NCI-H146 treated with DMSO at 0.1 percent for 48 hours (cell line): Measurements from ENCODE around the gene SEMA5B.

ENCODE experiments used
- DNase-seq: peaks from one replicate; lab custom pipeline; 2025; ENCODE audit not compliant: unreplicated experiment; lab: John Stamatoyannopoulos, UW

The SEMA5B gene

DNA sequence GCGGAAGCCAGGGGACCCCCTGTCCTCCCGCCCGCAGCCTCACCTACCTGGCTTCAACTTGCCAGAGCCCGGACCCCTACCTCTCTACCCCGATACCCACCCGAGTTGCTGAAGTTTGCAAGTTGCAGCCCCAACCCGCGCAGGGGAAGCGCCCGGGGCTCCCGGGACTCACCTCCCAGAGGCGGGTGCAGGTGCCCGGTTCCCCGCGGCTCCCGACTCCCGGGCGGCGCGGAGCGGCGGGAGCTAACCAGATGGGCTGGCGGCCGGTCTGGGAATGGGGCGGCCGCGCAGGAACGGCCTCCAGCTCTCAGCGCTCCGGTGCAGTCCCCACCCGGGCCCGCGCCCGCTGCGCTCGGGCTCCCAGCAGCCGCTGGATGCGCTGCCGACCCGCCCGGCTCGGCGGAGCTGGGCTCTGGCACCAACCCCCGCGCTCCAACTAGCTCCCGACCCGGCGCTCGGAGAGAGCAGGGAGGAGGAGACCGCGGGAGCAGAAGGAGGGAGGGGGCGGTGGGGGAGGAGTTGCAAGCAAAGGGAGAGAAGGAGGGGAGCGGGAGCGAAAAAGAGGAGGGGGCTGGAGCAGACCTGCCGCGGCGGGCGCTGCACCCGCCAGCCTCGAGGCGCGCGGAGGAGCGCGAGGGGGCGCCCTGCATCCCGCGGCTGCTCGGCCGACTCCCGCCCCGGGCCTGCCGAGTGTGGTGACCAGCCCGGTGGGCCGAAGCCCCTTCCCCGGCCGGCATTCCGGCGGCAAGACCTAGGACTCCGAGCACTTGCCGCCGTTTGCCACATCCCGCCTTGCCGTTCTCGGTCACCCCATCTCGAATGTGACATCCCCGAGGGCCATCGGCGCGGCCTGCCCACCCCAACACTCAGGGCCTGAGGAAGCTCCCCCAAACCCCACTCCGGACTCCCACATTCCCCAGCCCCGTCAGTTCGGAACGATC lies at the start of gene SEMA5B:
Gene SEMA5B, minus strand, starts transcription at position 472 of the 941 bp plus-strand sequence. CDS start 66,500 bp downstream, outside the sequence.
- DNase-seq = peak; percentile 60

DNA sequence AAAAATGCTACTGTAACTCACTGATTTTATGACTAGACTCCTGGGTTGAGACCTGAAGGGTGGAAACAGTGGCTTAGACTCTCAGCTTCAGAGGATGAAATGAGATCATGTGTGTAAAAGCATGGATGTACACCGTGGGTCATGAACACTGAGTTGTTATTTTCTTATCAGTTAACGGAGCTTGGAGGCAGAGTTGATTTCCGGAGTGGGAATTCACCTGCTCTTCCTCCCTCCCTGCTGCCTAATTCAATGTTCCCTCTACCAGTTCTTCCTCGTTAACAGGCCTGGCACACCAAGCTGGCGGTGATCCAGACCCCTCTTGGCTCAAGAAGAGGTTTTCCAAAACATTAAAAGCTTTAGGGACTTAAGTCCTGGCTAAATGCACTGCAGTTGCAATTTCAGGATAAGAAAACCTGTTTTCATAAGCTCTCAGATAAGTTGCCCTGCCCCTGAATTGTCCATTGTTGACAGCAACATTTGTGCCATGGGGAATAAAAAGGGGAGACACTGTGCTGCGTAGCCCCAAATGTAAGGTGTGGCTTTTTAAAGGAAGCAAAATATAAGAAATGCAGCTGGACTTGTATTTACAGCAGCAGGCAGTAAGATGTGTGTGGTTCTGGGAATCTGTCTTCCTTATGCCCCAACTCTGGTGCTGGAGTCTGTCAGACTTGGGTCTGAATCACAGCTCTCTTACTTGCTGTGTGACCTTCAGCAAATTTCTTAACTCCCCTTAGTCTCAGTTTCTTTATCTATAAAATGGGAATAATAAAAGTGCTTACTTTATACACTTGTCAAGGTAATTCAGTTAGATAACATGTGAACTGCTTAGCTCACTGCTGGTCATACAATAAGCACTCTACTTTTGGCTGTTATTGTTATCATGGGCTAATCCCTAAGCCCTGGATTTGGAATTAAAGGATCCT lies 49.2 kb upstream of the SEMA5B start:
- no peak for DNase-seq

GRCh38 chr3:123076112-123076495 lies 48.5 kb upstream of the SEMA5B start:
- DNase-seq = no peak

DNA sequence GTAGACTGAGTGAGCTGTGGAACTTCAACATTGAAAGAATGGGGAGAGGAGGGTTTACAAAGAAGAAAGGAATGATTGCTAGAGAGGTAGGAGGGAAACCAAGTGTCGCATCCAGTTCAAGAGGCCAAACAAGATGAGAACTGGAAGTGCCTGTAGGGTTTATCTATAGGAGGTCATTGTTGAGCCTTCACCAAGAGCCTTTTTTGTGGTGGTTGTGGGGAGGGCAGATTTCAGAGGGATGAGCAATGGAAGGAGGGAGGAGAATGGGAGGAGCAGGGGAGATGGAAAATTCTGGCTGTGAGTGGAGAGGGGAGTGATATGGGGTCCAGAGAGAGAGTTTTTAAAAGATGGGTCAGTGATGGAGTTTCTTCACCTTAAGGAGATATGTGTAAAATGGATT lies 47.8 kb upstream of the SEMA5B start:
- no peak for DNase-seq

DNA sequence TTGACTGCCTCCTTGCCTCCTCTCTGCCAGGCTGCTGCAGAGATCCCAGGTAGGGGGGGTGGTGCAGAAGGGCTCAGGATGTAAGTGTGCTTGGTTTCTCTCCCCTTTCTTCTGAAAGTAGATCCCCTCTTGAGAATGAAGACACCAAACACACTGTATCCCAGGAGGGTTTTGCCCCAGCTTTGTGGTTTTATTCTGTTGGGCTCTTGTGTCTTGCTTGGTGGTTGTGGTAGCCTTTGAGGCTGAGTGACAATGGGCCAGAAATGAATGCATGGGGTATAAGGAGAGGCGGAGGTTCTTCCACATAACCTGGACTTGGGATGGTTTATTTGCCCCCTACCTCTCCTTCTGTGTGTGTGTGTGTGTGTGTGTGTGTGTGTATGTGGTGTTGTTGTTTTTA lies 45.0 kb upstream of the SEMA5B start:
- no peak for DNase-seq

GRCh38 chr3:123072152-123072551 lies 44.6 kb upstream of the SEMA5B start:
- DNase-seq = no peak

GRCh38 chr3:123071581-123071980 lies 44.0 kb upstream of the SEMA5B start:
- DNase-seq = no peak

DNA sequence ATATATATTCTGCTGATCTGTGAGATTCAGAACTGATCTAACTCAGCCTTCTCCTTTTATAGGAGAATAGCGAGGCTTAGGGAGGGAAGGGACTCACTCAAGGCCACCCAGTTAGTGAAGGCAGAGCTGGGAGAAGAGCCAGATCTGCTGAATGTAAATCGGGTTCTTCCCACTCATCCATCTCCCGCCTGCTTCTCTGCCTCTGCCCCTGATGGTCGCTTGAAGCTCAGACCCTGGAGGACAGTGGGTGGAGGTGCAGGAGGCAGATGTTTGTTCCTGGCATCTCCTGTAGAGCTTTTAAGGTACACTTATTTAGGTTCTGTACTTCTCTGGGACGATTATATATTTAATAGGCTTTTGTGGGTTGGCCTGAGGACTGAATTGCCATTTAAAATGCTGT lies 43.6 kb upstream of the SEMA5B start:
- DNase-seq = no peak

DNA sequence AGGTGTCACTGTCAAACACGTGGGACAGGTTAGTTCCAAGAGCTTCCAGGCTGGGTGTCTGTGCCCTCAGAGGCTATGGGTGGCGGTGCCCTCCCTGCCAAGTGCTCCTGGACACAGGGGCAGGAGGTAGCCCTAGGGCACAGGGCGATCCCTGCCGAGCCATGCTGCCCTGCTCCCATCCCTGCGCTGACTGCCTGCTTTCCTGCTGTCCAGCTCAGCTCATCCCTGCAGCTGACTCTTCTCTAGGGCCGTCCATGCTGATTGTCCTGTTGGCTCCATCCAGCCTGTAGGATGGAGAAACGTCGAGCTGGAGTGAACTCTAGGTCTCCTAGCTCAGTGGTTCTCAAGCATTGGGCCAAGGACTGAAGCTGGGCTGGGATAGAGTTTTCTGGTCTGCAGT lies 42.9 kb upstream of the SEMA5B start:
- DNase-seq = no peak

DNA sequence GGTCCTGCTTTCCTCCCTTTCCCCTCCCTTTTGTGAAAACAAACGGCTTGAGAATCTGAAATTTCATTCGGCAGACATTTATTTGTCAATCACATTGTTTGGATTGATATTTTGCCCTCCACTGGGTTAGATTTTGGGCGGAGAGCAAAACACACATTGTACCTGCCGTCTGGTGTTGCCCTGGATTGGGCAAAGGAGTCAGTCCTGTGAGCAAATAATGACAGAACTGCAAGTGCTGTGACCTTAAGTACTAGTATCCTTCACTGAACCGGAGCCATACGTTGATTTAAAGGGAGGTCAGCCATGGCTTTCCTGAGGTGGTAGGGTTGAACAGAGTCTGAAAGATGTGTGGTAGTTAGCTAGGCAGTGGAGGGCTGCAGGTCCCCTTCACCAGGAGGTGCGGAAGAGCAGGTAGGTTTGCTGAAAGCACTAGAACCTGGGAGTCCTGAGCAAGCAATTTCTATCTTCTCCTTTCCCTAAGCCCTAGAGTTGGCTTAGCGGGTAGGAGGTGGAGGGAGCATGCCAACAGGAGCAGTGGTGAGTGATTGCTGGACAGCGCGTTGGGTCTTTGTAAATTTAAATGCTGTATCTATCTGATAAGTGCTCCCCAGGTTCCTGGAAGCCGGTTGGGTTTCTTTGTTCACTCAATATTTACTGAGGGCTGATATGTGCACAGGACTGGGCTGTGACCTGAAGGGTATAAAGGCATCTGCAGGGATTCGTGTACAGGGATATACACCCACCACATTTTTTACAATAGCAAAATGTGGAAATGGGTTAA lies 41.2 kb upstream of the SEMA5B start:
- peak; percentile 59 for DNase-seq

DNA sequence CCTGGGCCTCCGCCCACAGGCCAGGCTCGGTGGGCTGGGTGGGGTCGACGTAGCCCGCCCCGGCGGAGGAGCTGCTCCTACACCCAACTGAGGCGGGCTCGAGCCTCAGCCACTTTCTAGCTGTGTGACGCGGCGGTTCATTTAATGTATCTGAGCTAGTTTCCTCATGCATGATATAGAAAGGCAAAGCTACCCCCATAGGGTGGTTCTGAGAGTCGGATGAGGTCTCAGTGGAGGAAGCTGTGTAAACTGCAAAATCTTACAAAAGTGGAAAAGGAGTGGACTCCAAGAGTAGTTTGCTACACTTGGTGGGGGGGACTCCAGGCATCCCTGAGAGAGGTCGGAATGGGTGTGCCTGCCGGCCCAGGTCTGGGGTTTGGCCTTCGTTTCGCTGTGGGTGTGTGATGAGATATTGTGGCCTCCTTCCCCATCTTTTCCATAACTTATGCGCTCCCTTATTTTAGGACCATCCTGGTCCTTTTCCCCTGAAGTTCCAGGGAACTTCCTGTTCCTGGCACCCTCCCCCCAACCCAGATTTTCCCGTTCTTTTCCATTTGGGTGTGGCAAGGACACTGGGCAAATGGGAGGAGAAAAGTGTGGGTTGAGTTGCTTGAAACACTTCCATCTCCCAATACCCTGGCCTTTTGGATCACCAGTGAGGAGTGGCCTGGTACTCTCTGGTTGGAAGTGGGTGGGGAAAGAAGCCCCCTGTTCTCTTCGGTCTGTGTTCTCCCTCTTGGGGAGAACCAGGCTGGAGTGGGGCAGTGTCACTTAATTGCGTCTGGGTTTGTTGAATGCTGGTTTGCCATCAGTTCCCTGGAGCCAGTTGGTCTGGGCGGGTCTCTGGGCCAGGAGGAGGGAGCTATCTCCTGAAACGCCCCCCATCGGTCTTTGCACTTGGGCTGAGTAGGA lies 40.4 kb upstream of the SEMA5B start:
- DNase-seq = peak; percentile 68

- DNase-seq = peak; percentile 96
Observed at GRCh38 chr3:123066896-123067688, 39.5 kb upstream of the SEMA5B start, which contains the start of gene PDIA5. TSS of gene PDIA5 (plus strand) at chr3:123067025. CDS start at chr3:123067165, 140 bp downstream.

DNA sequence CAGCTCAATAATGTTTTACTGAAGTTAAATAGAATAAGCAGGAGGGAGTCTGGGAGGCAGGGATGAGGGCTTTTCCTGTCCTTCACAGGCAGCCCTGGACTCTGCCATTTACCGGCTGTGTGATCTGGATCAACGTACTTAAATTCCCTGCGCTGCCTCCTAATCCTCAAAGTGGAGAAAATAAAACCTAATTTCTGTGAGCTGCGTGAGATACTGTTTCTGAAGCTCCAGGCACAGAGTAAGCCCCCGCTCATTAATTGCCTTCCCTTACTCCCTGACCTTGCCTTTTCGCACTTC lies 39.0 kb upstream of the SEMA5B start:
- no peak for DNase-seq

- DNase-seq = no peak
Observed at GRCh38 chr3:123064914-123065313, 37.4 kb upstream of the SEMA5B start.

- no peak for DNase-seq
Observed at GRCh38 chr3:123064506-123064905, 36.9 kb upstream of the SEMA5B start.

DNA sequence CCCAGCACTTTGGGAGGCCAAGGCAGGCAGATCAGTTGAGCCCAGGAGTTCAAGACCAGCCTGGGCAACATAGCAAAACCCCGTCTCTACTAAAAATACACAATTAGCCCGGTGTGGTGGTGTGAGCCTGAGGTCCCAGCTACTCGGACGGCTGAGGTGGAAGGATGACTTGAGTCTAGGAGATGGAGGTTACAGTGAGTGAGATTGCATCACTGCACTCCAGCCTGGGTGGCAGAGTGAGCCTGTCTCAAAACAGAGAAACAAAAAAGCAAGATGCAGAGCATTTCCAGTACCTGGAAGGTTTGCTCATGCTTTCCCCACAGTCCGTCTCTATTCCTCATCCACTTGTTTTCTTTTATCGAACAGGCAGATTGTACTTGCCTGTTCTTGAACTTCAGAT lies 35.5 kb upstream of the SEMA5B start:
- DNase-seq = no peak

GRCh38 chr3:123061856-123062255 lies 34.3 kb upstream of the SEMA5B start:
- no peak for DNase-seq

GRCh38 chr3:123060054-123060453 lies 32.5 kb upstream of the SEMA5B start:
- DNase-seq = no peak

DNA sequence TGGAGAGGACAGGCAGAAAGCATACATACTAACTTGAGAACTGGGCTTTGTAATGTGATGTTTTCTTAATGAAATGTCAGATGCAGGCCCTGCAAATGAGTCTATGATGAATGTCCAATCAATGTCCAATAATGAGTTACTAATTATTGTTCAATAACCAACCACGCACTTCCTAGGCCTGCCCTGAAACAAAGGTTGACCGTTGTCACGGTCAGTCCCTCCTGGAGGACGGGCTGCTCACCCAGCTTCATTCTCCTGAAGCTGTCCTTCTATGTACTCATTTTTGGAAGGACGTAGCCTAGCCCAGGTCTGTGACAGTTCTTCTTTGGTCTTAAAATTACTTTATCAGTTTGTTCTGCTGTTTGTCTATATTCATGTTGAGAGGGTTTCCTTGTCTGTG lies 30.9 kb upstream of the SEMA5B start:
- no peak for DNase-seq
